ENCODE results near the gene TWSG1. TPM values are rescaled to one million over a fixed set of nuclear protein-coding genes. Genes with fewer than 3 reads are reported as not detected.
"Not testable (repeated sequence)": the region's sequence is repeated elsewhere in the genome, so short reads cannot be mapped to it uniquely, and the experiment has no call there.

Gene TWSG1
- polyA plus RNA-seq, 3 donors: 1.6 to 5.5 (median 3.9) TPM

- no peaks in the 10 kb centered on the region for H3K4me1 Mint-ChIP-seq
- intact Hi-C loops (cut with micrococcal nuclease): no loop called here
- no peak overlapping the region for H3K4me2 ChIP-seq (replicated peaks; ENCODE audit: extremely low read depth, low read length, poor library complexity, severe bottlenecking)
- peaks cover 0 to 1% (median 0%) of the 10 kb centered on the region in 7 donors for H3K9me3 Mint-ChIP-seq
- H3K9ac ChIP-seq (ENCODE audit: insufficient read depth, low read length, poor library complexity, severe bottlenecking): no peak overlapping the region
- 100% methylated on average over 4 of the region's 6 CpGs for WGBS (ENCODE audit: insufficient coverage)
- H2AFZ ChIP-seq (ENCODE audit: insufficient read depth, low read depth, low read length, poor library complexity, severe bottlenecking): no peak overlapping the region
- H3K4me3 Mint-ChIP-seq: no peak overlapping the region
- no peaks in the 10 kb centered on the region for H3K4me1 ChIP-seq (ENCODE audit: control insufficient read depth in 1 of 2, insufficient read depth in 2 of 2, low read length in 2 of 2)
- H3K27ac Mint-ChIP-seq: no peak overlapping the region
- no peaks in the 10 kb centered on the region for H3K36me3 ChIP-seq (replicated peaks in 1 of 2; ENCODE audit: control insufficient read depth in 1 of 2, insufficient read depth in 2 of 2, low read length in 2 of 2)
- no peaks in the 10 kb centered on the region for H3K36me3 Mint-ChIP-seq
- no peak for TF ChIP-seq CTCF (IDR thresholded peaks at IDR 0.05)
- no peak overlapping the region for H3K27ac ChIP-seq (ENCODE audit: low read depth in 1 of 2, low read length in 2 of 2)
- no peak for DNase-seq
- no peaks in the 10 kb centered on the region for H3K79me2 ChIP-seq (ENCODE audit: insufficient read depth, low read length)
- no peaks in the 10 kb centered on the region for H4K20me1 ChIP-seq (ENCODE audit: insufficient read depth, low read length)
- H3K27me3 Mint-ChIP-seq (ENCODE audit: low read depth in 3 of 3): no peaks in the 10 kb centered on the region
- H3K27me3 ChIP-seq (ENCODE audit: control insufficient read depth in 2 of 2, insufficient read depth in 2 of 2, low read length in 2 of 2): no peaks in the 10 kb centered on the region
- peaks cover 9 to 19% of the 10 kb centered on the region in 2 donors for H3K9me3 ChIP-seq (replicated peaks in 1 of 2; ENCODE audit: control insufficient read depth in 1 of 2, insufficient read depth in 1 of 2, low read length in 2 of 2)
- no peak overlapping the region for H3K4me3 ChIP-seq (replicated peaks in 1 of 3; ENCODE audit: low read depth in 2 of 3, low read length in 3 of 3)
Measured at GRCh38 chr18:9422816-9423519, 88.4 kb downstream of the TWSG1 start.

GRCh38 chr18:9423648-9424047 is 89.1 kb downstream of the TWSG1 start:
- H3K4me1 Mint-ChIP-seq; H3K27ac ChIP-seq (ENCODE audit: low read depth in 1 of 2, low read length in 2 of 2); H3K27me3 Mint-ChIP-seq (ENCODE audit: low read depth in 3 of 3); H3K9ac ChIP-seq (ENCODE audit: insufficient read depth, low read length, poor library complexity, severe bottlenecking); intact Hi-C loops (cut with micrococcal nuclease); H3K4me3 ChIP-seq (replicated peaks in 1 of 3; ENCODE audit: low read depth in 2 of 3, low read length in 3 of 3); H3K27ac Mint-ChIP-seq; H3K4me2 ChIP-seq (replicated peaks; ENCODE audit: extremely low read depth, low read length, poor library complexity, severe bottlenecking); H2AFZ ChIP-seq (ENCODE audit: insufficient read depth, low read depth, low read length, poor library complexity, severe bottlenecking); H3K4me1 ChIP-seq (ENCODE audit: control insufficient read depth in 1 of 2, insufficient read depth in 2 of 2, low read length in 2 of 2); H3K9me3 Mint-ChIP-seq; H3K36me3 ChIP-seq (replicated peaks in 1 of 2; ENCODE audit: control insufficient read depth in 1 of 2, insufficient read depth in 2 of 2, low read length in 2 of 2); H3K27me3 ChIP-seq (ENCODE audit: control insufficient read depth in 2 of 2, insufficient read depth in 2 of 2, low read length in 2 of 2); H3K79me2 ChIP-seq (ENCODE audit: insufficient read depth, low read length); H4K20me1 ChIP-seq (ENCODE audit: insufficient read depth, low read length); H3K4me3 Mint-ChIP-seq; DNase-seq; H3K36me3 Mint-ChIP-seq: not testable (repeated sequence)
- H3K9me3 ChIP-seq (replicated peaks in 1 of 2; ENCODE audit: control insufficient read depth in 1 of 2, insufficient read depth in 1 of 2, low read length in 2 of 2): peaks cover 9 to 19% of the 10 kb centered on the region in 2 donors
- WGBS (ENCODE audit: insufficient coverage): 100% methylated on average over 1 of the region's 1 CpG

GRCh38 chr18:9424235-9424634 is 89.7 kb downstream of the TWSG1 start:
- not testable (repeated sequence) for DNase-seq, H3K4me3 Mint-ChIP-seq

More at GRCh38 chr18:9424235-9424634, 89.7 kb downstream of the TWSG1 start:
- H3K4me1 Mint-ChIP-seq; H4K20me1 ChIP-seq (ENCODE audit: insufficient read depth, low read length); H3K79me2 ChIP-seq (ENCODE audit: insufficient read depth, low read length); H3K27ac ChIP-seq (ENCODE audit: low read depth in 1 of 2, low read length in 2 of 2); H3K4me2 ChIP-seq (replicated peaks; ENCODE audit: extremely low read depth, low read length, poor library complexity, severe bottlenecking); H3K27me3 ChIP-seq (ENCODE audit: control insufficient read depth in 2 of 2, insufficient read depth in 2 of 2, low read length in 2 of 2); intact Hi-C loops (cut with micrococcal nuclease); H3K27ac Mint-ChIP-seq; H3K9ac ChIP-seq (ENCODE audit: insufficient read depth, low read length, poor library complexity, severe bottlenecking); H3K27me3 Mint-ChIP-seq (ENCODE audit: low read depth in 3 of 3); H3K4me3 ChIP-seq (replicated peaks in 1 of 3; ENCODE audit: low read depth in 2 of 3, low read length in 3 of 3); H3K4me1 ChIP-seq (ENCODE audit: control insufficient read depth in 1 of 2, insufficient read depth in 2 of 2, low read length in 2 of 2); H3K36me3 ChIP-seq (replicated peaks in 1 of 2; ENCODE audit: control insufficient read depth in 1 of 2, insufficient read depth in 2 of 2, low read length in 2 of 2); H3K9me3 Mint-ChIP-seq; H3K36me3 Mint-ChIP-seq; H2AFZ ChIP-seq (ENCODE audit: insufficient read depth, low read depth, low read length, poor library complexity, severe bottlenecking): not testable (repeated sequence)
- 100% methylated on average over 1 of the region's 5 CpGs for WGBS (ENCODE audit: insufficient coverage)
- H3K9me3 ChIP-seq (replicated peaks in 1 of 2; ENCODE audit: control insufficient read depth in 1 of 2, insufficient read depth in 1 of 2, low read length in 2 of 2): peaks cover 9 to 19% of the 10 kb centered on the region in 2 donors

All from CD14-positive monocyte (primary cell).